NCI-H128 (cell line): ENCODE results near the gene DBP.
"Not testable (repeated sequence)": the region's sequence is repeated elsewhere in the genome, so short reads cannot be mapped to it uniquely, and the experiment has no call there.

Source experiments
- DNase-seq: peaks from one replicate; lab custom pipeline; 2025; ENCODE audit not compliant: unreplicated experiment; lab: John Stamatoyannopoulos, UW

DBP gene

GRCh38 chr19:48668332-48668731 lies 31.2 kb upstream of the DBP start:
- no peak for DNase-seq

DNA sequence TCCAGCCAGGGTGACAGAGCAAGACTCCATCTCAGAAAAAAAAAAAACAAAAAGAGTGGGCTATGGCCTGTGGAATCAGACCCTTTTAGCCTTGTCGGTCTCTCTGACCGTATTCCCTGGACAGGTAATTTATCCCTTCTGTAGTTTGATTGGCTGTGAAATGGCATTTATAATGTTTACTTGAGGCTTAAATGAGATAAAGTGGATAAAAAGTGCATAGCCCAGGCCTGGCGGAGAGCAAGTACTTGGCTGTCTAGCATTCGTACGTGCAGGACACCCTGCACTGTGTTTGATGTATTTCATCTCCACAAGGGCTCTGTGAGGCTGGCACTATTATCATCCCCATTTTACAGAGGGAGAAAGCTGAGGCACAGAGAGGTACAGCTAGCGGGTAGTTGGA lies 28.6 kb upstream of the DBP start:
- DNase-seq = no peak

- DNase-seq = no peak
These were observed 27.3 kb upstream of the DBP start for GRCh38 chr19:48664476-48664875.

GRCh38 chr19:48663667-48664066 lies 26.5 kb upstream of the DBP start:
- no peak for DNase-seq

- no peak for DNase-seq
These were observed 24.5 kb upstream of the DBP start for GRCh38 chr19:48661711-48662090.

DNA sequence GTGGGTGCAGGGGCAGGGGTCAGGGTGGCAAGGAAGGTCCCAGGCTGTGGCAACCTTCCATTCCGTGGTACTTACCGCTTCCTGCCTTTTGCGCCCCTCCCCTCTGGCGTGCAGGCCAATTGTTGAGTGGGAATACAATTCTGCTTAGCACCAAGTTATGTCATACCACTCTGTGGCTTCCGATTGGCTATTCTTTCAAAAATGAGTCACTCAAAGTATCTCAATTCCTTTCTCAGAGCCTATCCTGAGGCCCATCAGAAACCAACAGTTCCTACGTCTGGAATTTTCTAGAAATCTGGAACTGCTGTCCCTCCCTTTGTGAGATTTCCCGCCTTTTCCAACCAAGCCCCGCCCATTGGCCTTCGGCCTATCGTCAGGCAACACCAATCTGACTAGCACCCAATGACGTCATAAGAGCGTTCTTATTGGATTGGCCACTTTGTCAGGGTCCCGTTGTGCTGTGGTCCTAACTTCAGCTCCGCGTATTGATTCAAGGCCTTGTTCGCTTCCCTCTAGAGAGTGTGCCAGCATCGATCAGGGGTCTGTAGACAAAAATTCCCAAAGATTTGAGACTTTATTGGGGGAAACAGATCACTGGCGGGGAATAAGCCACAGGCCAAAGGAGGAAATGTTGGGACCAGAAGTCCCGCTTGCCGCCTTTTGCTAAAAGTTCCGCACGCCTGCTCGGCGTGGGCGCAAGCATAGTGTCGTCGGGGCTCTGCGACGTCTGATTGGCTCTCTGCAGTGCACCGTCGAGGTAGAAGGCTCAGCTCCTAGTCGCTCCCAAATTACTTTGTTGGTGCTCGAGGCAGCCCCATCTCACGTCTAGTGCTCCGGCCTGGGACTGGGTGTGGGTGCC lies 23.9 kb upstream of the DBP start:
- no peak for DNase-seq

DNA sequence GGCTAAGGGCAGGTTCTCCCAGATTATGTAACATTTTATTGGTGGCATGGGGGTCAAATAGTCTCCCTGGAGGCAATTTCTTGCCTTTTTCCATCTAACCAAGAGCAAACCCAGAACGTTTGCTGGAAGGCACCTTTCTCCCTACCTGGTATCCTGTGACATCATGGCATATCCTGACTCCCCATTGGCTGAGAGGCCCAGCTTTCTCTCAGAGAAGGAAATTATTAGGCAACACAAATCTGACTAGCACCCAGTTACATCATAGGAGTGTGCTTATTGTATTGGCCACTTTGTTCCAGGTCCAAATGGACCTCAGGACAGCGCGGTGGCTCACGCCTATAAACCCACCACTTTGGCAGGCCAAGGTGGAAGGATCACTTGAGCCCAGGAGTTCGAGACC lies 22.6 kb upstream of the DBP start:
- DNase-seq = no peak

DNA sequence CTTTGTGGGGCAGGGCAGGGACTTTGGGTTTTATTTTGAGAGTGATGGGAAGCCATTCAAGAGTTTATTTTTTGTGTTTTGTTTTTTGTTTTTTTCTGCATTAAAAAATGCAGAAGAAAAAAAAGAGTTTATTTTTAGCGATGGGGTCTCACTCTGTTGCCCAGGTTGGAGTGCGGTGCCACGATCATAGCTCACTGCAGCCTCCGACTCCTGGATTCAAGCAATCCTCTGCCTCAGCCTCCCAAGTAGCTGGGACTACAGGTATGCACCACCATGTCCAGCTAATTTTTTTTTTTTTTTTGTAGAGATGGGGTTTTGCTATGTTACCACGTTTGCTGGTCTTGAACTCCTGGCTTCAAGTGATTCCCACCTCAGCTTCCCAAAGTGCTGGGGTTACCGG lies 21.3 kb upstream of the DBP start:
- no peak for DNase-seq

- not testable (repeated sequence) for DNase-seq
These were observed 20.6 kb upstream of the DBP start for GRCh38 chr19:48657828-48658227.

- DNase-seq = no peak
These were observed 19.8 kb upstream of the DBP start for GRCh38 chr19:48656840-48657474.

GRCh38 chr19:48654299-48655059 lies 17.3 kb upstream of the DBP start:
- no peak for DNase-seq

DNA sequence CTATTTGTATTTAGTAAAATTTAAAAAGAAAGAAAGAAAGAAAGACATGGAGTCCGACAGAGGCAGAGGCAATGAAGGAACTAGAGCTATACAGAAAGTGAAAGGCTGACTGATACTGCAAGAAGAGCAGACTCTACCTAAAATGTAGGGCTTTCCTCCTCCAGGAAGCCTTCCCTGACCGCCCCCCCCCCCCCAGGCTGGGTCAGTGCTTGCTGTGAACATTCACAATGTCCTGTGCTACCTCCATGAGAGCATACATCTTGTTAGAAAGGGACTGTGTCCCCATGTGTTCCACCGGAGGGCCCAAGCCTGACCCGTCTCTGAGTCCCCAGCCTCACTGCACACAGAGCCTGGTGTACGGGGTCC lies 14.5 kb upstream of the DBP start:
- DNase-seq = no peak

DNA sequence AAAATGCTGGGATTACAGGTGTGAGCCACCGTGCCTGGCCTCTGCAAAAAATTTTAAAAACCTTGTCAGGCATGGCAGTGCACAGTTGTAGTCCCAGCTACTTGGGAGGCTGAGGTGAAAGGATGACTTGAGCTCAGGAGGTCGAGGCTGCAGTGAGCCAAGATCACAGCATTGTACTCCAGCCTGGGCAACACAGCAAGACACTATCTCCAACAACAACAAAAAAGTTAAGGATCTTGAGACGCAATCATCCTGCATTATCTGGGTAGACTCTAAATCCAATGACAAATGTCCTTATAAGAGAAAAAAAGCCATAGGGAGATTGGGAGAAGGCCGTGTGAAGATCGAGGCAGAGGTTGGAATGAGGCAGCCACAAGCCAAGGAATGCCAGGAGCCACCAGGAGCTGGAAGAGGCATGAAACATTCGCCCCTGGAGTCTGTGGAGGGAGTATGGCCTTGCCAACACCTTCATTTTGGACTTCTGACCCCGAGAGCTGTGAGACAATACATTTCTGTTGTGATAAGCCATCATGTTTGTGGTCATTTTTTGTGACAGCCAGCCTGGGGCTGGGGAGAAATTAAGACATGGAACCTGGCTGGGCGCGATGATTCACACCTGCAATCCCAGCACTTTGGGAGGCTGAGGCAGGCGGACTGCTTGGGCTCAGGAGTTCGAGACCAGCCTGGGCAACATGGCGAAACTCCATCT lies 13.9 kb upstream of the DBP start:
- DNase-seq = no peak

GRCh38 chr19:48648134-48648533 lies 11.0 kb upstream of the DBP start:
- no peak for DNase-seq

DNA sequence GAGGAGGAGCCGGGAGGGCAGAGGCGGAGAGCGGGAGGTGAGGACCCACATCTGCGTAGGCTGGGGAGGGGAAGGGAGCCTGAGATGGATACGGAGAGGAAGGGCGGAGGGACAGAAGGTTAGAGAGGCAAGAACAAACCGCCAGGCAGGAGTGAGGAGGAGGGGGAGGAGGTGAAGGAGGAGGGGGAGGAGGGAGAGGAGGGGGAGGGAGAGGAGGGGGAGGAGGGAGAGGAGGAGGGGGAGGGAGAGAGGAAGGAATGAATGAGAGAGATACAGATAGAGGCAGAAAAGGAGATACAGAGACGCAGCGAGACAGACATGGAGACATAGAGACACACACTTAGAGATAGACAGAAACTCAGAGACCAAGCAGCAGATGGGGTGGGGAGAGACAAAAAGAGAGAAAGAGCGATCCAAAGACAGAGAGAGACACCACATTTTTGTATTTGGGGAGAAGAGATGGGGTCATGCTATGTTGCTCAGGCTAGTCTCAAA lies 9.6 kb upstream of the DBP start:
- no peak for DNase-seq

DNA sequence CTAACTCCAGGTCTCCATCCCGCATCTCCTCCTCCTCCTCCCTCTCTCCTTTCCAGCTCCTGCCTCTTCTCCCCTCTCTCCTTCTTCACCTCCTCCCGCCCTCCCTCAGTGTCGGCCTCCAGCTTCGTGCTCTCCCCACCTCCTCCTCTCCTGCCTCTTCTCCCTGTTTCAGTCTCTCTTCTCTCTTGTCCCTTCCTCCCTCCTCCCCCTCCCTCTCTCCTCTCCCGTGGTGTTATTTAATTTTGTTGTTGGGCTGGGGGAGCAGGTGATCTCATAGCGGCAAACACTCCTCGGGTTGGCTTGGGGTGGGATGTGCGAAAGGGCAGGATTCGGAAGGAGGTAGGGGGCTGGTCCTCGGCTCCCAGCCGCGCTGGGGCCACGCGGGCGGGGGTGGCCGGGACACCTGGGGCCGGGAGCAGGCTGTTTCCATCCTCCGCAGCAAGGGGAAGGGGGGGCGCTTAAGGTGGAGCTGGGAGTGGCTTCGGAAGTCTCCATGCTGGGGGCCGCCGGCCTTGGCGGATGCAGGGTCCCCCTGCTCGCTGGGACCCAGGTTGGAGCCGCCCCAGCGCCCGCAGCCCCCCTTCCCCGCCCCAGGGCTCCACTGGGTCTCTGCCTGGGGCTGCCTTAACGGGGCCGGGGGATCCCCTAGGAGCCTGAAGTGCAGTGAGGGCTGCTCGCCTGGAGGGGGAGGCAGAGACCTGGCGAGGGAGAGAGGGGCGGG lies 9.0 kb upstream of the DBP start, which contains the start of gene CA11:
TSS of gene CA11 (minus strand) at position 187 of the 721 bp plus-strand sequence. CDS start 555 bp downstream, outside the sequence.
- DNase-seq = peak; percentile 85

- no peak for DNase-seq
These were observed 8.4 kb upstream of the DBP start for GRCh38 chr19:48645620-48646000.

DNA sequence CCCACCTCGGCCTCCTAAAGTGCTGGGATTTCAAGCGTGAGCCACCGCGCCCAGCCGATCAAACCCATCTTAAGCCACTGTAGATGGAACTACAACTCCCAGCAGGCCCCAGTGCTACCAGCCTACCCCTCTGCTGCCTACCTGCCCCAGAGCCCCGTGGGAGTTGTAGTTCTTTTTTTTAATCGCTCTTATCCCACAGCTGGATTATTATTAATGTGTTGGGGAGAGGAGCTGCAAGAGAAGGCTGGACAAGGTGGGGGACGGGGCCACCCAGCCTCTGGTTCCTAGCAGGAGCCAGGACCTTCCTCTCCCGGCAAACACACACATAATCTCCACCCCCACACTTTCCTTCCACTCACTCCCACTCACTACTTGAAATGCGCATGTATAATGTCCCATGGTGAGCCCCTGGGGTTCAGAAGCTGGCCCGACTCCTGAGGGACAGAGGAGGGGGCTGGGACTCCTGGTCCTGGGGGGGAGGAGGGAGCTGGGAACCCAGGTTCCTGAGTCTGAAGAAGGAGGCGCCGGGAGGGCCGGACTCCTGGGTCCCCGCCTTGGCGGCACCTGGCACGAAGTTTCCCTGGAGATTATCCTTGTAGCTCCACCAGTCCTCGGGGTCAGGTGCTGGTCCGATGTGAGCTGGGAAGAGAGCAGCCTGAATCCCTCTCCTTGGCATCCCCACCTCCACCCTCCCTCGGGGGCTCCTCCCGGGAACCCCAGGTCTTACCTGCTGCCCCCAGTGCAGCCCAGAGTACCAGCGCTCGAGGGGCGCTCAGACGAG lies 7.8 kb upstream of the DBP start:
- peak; percentile 16 for DNase-seq

- no peak for DNase-seq
These were observed 7.2 kb upstream of the DBP start for GRCh38 chr19:48644355-48644754.

- no peak for DNase-seq
These were observed 5.7 kb upstream of the DBP start for GRCh38 chr19:48642862-48643261.
